BLaER1 (cell line): ENCODE measurements around the gene AK5.

Source experiments
- H3K27ac ChIP-seq: shearing (Covaris generic); formaldehyde crosslinking; 2 replicates; pipeline ENCODE4 v1.8.1; 2022
- H3K27me3 ChIP-seq: shearing (Covaris generic); formaldehyde crosslinking; 2 replicates; pipeline ENCODE4 v1.8.1; 2022
- H3K36me3 ChIP-seq: shearing (Covaris generic); formaldehyde crosslinking; 2 replicates; pipeline ENCODE4 v1.8.1; 2022
- H3K4me1 ChIP-seq: shearing (Covaris generic); formaldehyde crosslinking; 2 replicates; pipeline ENCODE4 v1.8.1; 2022
- H3K4me2 ChIP-seq: shearing (Covaris generic); formaldehyde crosslinking; 2 replicates; pipeline ENCODE4 v1.8.1; 2022
- H3K4me3 ChIP-seq: shearing (Covaris generic); formaldehyde crosslinking; 2 replicates; pipeline ENCODE4 v1.8.1; 2022
- H3K9ac ChIP-seq: shearing (Covaris generic); formaldehyde crosslinking; 2 replicates; pipeline ENCODE4 v1.8.1; 2022
- H3K9me3 ChIP-seq: shearing (Covaris generic); formaldehyde crosslinking; 2 replicates; pipeline ENCODE4 v1.8.1; 2022
- H4K20me1 ChIP-seq: shearing (Covaris generic); formaldehyde crosslinking; 2 replicates; pipeline ENCODE4 v1.8.1; 2022
- Cebpa-rat ChIP-seq: shearing (Covaris generic); IDR thresholded peaks from 2 replicates; pipeline ENCODE4 v1.8.1; 2022

Gene AK5

DNA sequence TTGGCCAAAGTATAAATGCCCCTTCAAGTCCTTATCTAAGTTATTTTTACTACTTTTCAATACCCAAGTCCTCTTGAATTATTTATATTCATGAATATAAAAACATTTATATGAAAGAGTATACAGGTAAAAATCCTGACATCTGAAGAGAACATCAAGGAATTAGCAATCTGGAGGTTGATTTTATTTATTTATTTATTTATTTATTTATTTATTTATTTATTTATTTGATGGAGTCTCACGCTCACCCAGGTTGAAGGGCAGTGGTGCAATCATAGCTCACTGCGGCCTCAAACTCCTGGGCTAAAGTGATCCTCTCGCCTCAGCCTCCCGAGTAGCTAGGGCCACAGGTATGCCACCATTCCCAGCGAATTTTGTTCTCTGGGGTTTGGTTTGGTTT is 307.4 kb downstream of the AK5 start:
- no peaks in the 10 kb centered on the region for H3K27me3 ChIP-seq

DNA sequence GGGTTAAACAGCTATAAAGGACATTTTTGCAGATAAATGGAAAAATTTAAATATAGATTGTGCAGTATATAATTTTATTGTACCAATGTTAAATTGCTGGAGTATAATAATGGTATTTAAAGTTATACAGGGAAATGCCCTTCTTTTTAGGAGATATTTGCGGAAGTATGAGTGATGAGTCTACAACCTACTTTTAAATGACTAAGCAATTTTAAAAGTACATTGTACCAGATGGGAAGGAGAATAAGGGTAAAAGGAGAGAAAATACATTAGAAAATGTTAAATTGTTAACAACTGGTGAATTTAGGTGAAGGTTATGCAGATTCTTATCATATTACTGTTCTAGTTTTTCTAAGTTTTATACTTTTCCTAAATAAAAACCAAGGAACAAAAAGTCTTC is 308.8 kb downstream of the AK5 start:
- Histone ChIP-seq H3K9me3 (no peaks in the 10 kb centered on the region), H3K27ac (no peak overlapping the region), H4K20me1 (peaks cover 12% of the 10 kb centered on the region; the same call in 1 of the 2 replicates), H3K4me1 (no peaks in the 10 kb centered on the region), H3K9ac (no peak overlapping the region), H3K27me3 (no peaks in the 10 kb centered on the region), H3K36me3 (peaks cover 42% of the 10 kb centered on the region), H3K4me3 (no peak overlapping the region), H3K4me2 (no peak overlapping the region)
- no peak for TF ChIP-seq Cebpa-rat

More for the DNA sequence above, 307.4 kb downstream of the AK5 start:
- TF ChIP-seq Cebpa-rat, result no peak
- Histone ChIP-seq H3K4me1 (no peaks in the 10 kb centered on the region), H4K20me1 (peaks cover 10% of the 10 kb centered on the region; the same call in 1 of the 2 replicates), H3K4me3 (no peak overlapping the region), H3K27ac (no peak overlapping the region), H3K9ac (no peak overlapping the region), H3K4me2 (no peak overlapping the region), H3K9me3 (no peaks in the 10 kb centered on the region), H3K36me3 (peaks cover 42% of the 10 kb centered on the region)

DNA sequence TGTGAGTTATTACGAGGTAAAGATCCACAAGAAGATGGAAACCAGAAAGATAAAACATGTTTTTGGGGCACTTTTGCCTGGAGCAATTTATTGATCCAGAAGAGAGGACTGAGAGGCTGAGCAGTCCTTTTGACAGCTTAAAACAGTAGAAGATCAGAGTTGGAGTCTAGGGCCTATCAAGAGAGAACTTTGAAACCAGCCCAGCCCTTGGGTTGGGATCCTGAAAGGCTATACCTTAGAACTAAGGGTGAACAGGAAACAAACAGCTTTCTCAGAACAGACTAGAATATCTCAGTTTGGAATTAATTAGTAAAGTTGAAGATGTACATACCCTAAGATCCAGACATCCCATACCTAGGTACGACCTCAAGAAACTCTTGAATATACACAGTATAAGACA is 311.1 kb downstream of the AK5 start:
- no peaks in the 10 kb centered on the region for H3K9me3 ChIP-seq
- no peak for TF ChIP-seq Cebpa-rat
- no peak overlapping the region for H3K4me2 ChIP-seq
- no peak overlapping the region for H3K4me3 ChIP-seq
- no peaks in the 10 kb centered on the region for H3K4me1 ChIP-seq
- H3K27ac ChIP-seq, result no peak overlapping the region
- no peaks in the 10 kb centered on the region for H3K27me3 ChIP-seq
- peaks cover 5% of the 10 kb centered on the region; the same call in 1 of the 2 replicates for H4K20me1 ChIP-seq
- no peak overlapping the region for H3K9ac ChIP-seq
- peaks cover 44% of the 10 kb centered on the region for H3K36me3 ChIP-seq

DNA sequence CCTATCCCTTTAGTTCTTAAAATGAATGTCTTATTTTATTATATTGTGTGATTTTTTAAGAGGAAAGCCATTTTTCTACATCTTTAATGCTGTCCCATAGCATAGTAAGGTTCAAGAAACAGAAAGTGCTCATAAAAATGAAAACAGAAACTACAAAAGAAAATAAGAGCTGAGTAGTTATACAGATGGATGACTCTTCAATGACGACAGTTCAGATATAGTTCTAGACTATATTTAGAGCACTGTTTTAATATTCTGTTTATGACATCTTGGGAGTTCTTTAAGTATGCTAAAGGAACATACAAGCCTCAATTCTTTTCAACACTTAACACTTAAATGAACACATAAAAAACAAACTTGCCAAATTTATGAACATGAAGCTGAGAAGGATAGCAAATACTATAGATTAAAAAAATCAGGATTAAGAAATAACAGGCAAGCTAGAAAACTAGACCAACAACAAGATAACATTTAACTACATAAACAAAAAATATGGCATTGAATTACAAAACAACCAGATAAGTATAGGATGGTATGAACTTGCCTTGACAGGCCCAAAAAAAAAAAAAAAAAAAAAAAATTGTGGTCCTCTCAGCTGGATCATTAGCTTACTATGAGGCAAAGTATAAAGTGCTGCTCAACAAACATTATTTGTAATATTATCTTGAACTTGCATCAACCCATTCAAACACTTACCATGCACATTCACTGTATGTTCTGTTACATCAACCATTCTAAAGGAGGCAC is 312.7 kb downstream of the AK5 start:
- no peaks in the 10 kb centered on the region for H3K4me1 ChIP-seq
- no peak overlapping the region for H3K9ac ChIP-seq
- TF ChIP-seq Cebpa-rat, result no peak
- no peak overlapping the region for H3K4me2 ChIP-seq
- peaks cover 46% of the 10 kb centered on the region for H3K36me3 ChIP-seq
- H3K9me3 ChIP-seq, result no peaks in the 10 kb centered on the region
- no peak overlapping the region for H3K27ac ChIP-seq
- H3K27me3 ChIP-seq, result no peaks in the 10 kb centered on the region
- H4K20me1 ChIP-seq, result peaks cover 5% of the 10 kb centered on the region; the same call in 1 of the 2 replicates
- H3K4me3 ChIP-seq, result no peak overlapping the region

DNA sequence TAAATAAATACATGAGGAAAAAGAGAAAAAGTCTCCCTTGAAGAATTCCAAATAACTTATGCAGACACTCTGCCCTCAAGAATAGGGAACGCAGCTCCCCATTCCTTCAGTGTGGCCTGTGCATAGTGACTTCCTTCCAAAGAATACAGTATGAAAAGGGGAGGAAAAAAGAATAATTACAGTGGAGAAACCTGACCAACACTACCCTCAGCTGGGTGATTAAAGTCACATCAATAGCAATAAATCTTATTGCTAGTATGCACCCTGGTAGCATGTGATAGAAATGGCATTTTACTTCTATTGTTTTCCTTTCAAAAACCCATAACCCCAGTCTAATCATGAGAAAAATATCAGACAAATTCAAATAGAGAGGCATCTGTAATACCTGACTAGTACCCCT is 315.5 kb downstream of the AK5 start:
- TF ChIP-seq Cebpa-rat, result no peak
- Histone ChIP-seq H3K4me3 (no peak overlapping the region), H3K4me1 (no peaks in the 10 kb centered on the region), H3K9me3 (no peaks in the 10 kb centered on the region), H3K9ac (no peak overlapping the region), H4K20me1 (peaks cover 5% of the 10 kb centered on the region; the same call in 1 of the 2 replicates), H3K4me2 (no peak overlapping the region), H3K27ac (no peak overlapping the region), H3K36me3 (peaks cover 26% of the 10 kb centered on the region), H3K27me3 (no peaks in the 10 kb centered on the region)

DNA sequence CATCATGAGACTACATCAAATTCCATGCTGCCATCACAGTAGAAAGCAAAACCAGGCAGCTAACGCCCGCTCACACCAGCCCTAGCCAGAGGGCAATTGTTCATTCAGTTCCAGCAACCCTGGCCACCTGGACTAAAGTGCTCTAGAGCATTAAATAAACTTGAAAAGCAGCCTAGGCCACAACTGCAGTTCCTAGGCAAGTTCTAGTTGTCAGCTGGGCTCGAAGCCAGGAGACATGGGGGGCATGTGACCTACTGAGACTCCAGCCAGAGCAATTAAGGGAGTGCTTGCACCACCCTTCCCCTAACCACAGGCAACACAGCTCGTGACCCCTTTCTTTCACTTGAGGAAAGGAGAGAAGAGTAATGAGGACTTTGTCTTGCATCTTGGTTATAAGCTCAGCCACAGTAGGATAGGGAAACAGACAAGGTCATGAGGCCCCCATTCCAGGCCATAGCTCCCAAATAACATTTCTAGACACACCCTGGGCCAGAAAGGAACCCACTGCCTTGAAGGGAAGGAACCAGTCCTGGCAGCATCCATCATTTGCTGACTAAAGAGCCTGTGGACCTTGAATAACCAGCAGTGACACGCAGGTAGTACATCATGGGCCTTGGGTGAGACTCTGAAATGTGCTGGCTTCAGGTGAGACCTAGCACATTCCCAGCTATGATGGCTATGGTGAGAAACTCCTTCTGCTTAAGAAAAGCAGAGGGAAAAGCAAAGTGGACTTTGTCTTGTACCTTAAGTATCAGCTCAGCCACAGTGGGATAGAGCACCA is 323.6 kb downstream of the AK5 start:
- no peak for TF ChIP-seq Cebpa-rat
- Histone ChIP-seq H3K4me1 (no peaks in the 10 kb centered on the region), H3K27me3 (no peaks in the 10 kb centered on the region), H3K4me3 (no peak overlapping the region), H3K27ac (no peak overlapping the region), H3K36me3 (peaks cover 61% of the 10 kb centered on the region), H4K20me1 (peaks cover 6% of the 10 kb centered on the region; the same call in 1 of the 2 replicates), H3K9me3 (peaks cover 24% of the 10 kb centered on the region), H3K9ac (no peak overlapping the region), H3K4me2 (no peak overlapping the region)

DNA sequence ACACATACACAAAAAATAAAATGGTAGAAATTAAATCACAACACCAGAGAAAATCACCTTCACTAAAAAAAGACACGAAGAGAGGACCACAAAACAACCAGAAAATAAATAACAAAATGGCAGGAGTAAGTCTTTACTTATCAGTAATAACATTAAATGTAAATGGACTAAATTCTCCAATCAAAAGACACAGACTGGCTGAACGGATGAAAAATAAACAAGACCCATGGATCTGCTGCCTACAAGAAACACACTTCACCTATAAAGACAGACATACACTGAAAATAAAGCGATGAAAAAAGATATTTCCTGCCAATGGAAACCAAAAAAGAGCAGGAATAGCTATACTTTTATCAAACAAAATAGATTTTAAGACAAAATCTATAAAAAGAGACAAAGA is 327.1 kb downstream of the AK5 start:
- no peak overlapping the region for H3K9ac ChIP-seq
- H4K20me1 ChIP-seq, result peaks cover 6% of the 10 kb centered on the region; the same call in 1 of the 2 replicates
- H3K4me3 ChIP-seq, result no peak overlapping the region
- TF ChIP-seq Cebpa-rat, result no peak
- no peak overlapping the region for H3K27ac ChIP-seq
- no peaks in the 10 kb centered on the region for H3K4me1 ChIP-seq
- H3K9me3 ChIP-seq, result peaks cover 36% of the 10 kb centered on the region
- H3K36me3 ChIP-seq, result peaks cover 55% of the 10 kb centered on the region
- H3K4me2 ChIP-seq, result no peak overlapping the region
- no peaks in the 10 kb centered on the region for H3K27me3 ChIP-seq
